ENCODE data around the gene SPATA6.

DNA sequence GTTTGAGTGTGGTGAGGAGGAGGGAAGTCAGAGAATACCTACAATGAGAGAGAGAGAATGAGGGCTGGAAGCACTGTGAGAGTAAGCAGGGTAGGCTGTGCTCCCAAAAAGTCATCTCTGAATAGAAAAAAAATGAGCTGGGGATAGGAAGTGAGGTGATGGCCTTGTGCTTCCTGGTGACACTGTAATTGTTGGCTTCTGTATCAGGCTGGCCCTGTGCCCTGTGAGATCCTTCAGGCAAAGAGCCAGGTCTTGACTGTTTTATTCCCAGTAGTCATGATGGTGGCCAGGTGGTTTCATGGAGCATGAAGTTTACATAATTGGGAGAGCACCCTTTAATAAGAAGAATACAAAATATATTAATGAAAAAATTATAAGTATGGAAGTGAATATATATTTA is 20.4 kb upstream of the SPATA6 start:
- TF ChIP-seq CTCF (IDR thresholded peaks at IDR 0.05) (no peak), POLR2A (IDR thresholded peaks at IDR 0.05) (no peak)
